ENCODE measurements around the gene WDR31.
"Not testable (repeated sequence)": the region's sequence is repeated elsewhere in the genome, so short reads cannot be mapped to it uniquely, and the experiment has no call there.

Gene WDR31

GRCh38 chr9:113340011-113340699 is at the start of gene WDR31:
WDR31 (minus strand) TSS chr9:113340275; CDS start chr9:113332022, 8,253 bp downstream.
- FAIRE-seq = no peak

- no peak for FAIRE-seq
Measured at GRCh38 chr9:113389451-113389850, 49.4 kb upstream of the WDR31 start.

GRCh38 chr9:113388833-113389232 is 48.8 kb upstream of the WDR31 start:
- FAIRE-seq = no peak

- FAIRE-seq = no peak
Measured at GRCh38 chr9:113387560-113388230, 47.6 kb upstream of the WDR31 start.

GRCh38 chr9:113386571-113387393 is 46.7 kb upstream of the WDR31 start:
- no peak for FAIRE-seq

- FAIRE-seq = no peak
Measured at GRCh38 chr9:113381909-113382411, 41.9 kb upstream of the WDR31 start.

- FAIRE-seq = not testable (repeated sequence)
Measured at GRCh38 chr9:113381441-113381840, 41.4 kb upstream of the WDR31 start.

- FAIRE-seq = no peak
Measured at GRCh38 chr9:113380869-113381378, 40.8 kb upstream of the WDR31 start.

- FAIRE-seq = not testable (repeated sequence)
Measured at GRCh38 chr9:113379829-113380210, 39.7 kb upstream of the WDR31 start.

- FAIRE-seq = not testable (repeated sequence)
Measured at GRCh38 chr9:113379094-113379828, 39.2 kb upstream of the WDR31 start.

GRCh38 chr9:113376634-113377567 is 36.8 kb upstream of the WDR31 start, which contains the start of gene HDHD3:
HDHD3 (minus strand) TSS chr9:113376986; CDS start chr9:113374354, 2,632 bp downstream.
- FAIRE-seq = no peak

GRCh38 chr9:113375057-113376023 is 35.3 kb upstream of the WDR31 start:
- no peak for FAIRE-seq

- no peak for FAIRE-seq
Measured at GRCh38 chr9:113373676-113374392, 33.8 kb upstream of the WDR31 start.

GRCh38 chr9:113373256-113373655 is 33.2 kb upstream of the WDR31 start:
- FAIRE-seq = no peak

- no peak for FAIRE-seq
Measured at GRCh38 chr9:113372059-113372458, 32.0 kb upstream of the WDR31 start.

GRCh38 chr9:113370806-113371325 is 30.8 kb upstream of the WDR31 start:
- FAIRE-seq = no peak

GRCh38 chr9:113369855-113370140 is 29.7 kb upstream of the WDR31 start:
- no peak for FAIRE-seq

GRCh38 chr9:113368982-113369854 is 29.1 kb upstream of the WDR31 start:
- FAIRE-seq = no peak

Data from A204.1 (cell line).